Fibroblast of the aortic adventitia (primary cell): ENCODE results near the gene LHFPL2. TPM values are rescaled to one million over a fixed set of nuclear protein-coding genes. Genes with fewer than 3 reads are reported as not detected.

Experiments used
- DNase-seq: peaks from one replicate; pipeline ENCODE4 v3.0.0-alpha.2; 2010; ENCODE audit warnings: low read depth
- H3K4me3 ChIP-seq: 2 replicates; pipeline ENCODE4 v1.5.1; 2011; ENCODE audit warnings: low read depth, mild to moderate bottlenecking, control low read depth, low read length, moderate library complexity
- CTCF ChIP-seq: IDR thresholded peaks from 2 replicates; pipeline ENCODE4 v1.5.1; 2011; ENCODE audit warnings: mild to moderate bottlenecking, low read length, control low read depth, inconsistent platforms; ENCODE audit not compliant: insufficient read depth
- total RNA-seq: library from RNA; depleted of rRNA; stranded (reverse); fragments of >200 nt; gene quantifications from 2 replicates; pipeline ENCODE4 v1.2.3, GENCODE V29; 2012; ENCODE audit warnings: low replicate concordance

LHFPL2 gene
- total RNA-seq, 1 donor, result 81.2 TPM

- no peak overlapping the region for H3K4me3 ChIP-seq
- DNase-seq, result no peak
- no peak for TF ChIP-seq CTCF
Measured at GRCh38 chr5:78607864-78608263, 40.7 kb downstream of the LHFPL2 start.

GRCh38 chr5:78606241-78606640 is 42.3 kb downstream of the LHFPL2 start:
- TF ChIP-seq CTCF, result no peak
- H3K4me3 ChIP-seq, result no peak overlapping the region
- DNase-seq, result no peak

- no peak overlapping the region for H3K4me3 ChIP-seq
- peak; percentile 16 for DNase-seq
- TF ChIP-seq CTCF, result no peak
Measured at GRCh38 chr5:78605611-78606010, 43.0 kb downstream of the LHFPL2 start.

GRCh38 chr5:78604689-78605285 is 43.8 kb downstream of the LHFPL2 start:
- DNase-seq, result no peak
- no peak for TF ChIP-seq CTCF
- no peak overlapping the region for H3K4me3 ChIP-seq

- no peak for DNase-seq
- TF ChIP-seq CTCF, result no peak
- H3K4me3 ChIP-seq, result no peak overlapping the region
Measured at GRCh38 chr5:78603636-78604175, 44.9 kb downstream of the LHFPL2 start.

GRCh38 chr5:78602400-78602799 is 46.2 kb downstream of the LHFPL2 start:
- H3K4me3 ChIP-seq, result no peak overlapping the region
- TF ChIP-seq CTCF, result no peak
- no peak for DNase-seq
